Thyroid gland (tissue), 4 donors: ENCODE measurements around the gene PLCG2.

ENCODE experiments used
- POLR2A ChIP-seq, 2 donors: fragments of 450-650 bp; IDR thresholded peaks; one replicate each; pipeline ENCODE4 v1.6.1; 2017; ENCODE audit warnings: antibody characterized with exemption in 2 of 2, mild to moderate bottlenecking in 2 of 2, moderate library complexity in 1 of 2
- TF ChIP-seq, protein P1 (sequence below), 6 experiments: fragments of 200-600 bp in 3 of 6; fragments of 450-650 bp in 3 of 6; sonication (generic) in 3 of 6; IDR thresholded peaks; one replicate each; pipeline ENCODE4 v1.5.1; 2016 to 2019; ENCODE audit warnings: antibody characterized with exemption in 6 of 6, mild to moderate bottlenecking in 2 of 6, inconsistent platforms in 1 of 6, moderate library complexity in 1 of 6

DNA sequence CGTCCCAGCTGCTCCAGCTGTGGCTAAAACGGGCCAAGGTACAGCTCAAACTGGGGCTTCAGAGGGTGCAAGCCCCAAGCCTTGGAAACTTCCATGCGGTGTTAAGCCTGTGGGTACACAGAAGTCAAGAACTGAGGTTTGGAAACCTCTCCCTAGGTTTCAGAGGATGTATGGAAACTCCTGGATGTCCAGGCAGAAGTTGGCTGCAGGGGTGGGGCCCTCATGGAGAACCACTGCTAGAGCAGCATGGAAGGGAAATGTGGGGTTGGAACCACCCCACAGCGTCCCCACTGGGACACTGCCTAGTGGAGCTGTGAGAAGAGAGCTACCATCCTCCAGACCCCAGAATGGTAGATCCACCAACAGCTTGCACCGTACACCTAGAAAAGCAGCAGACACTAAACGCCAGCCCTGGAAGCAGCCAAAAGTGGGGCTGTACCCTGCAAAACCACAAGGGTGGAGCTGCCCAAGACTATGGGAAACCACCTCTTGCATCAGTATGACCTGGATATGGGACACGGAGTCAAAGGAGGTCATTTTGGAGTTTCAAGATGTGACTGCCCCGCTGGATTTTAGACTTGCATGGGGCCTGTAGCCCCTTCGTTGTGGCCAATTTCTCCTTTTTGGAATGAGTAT is 230.0 kb downstream of the PLCG2 start:
- TF ChIP-seq POLR2A (IDR thresholded peaks at IDR 0.05) = no peak
- TF ChIP-seq, protein P1, sequence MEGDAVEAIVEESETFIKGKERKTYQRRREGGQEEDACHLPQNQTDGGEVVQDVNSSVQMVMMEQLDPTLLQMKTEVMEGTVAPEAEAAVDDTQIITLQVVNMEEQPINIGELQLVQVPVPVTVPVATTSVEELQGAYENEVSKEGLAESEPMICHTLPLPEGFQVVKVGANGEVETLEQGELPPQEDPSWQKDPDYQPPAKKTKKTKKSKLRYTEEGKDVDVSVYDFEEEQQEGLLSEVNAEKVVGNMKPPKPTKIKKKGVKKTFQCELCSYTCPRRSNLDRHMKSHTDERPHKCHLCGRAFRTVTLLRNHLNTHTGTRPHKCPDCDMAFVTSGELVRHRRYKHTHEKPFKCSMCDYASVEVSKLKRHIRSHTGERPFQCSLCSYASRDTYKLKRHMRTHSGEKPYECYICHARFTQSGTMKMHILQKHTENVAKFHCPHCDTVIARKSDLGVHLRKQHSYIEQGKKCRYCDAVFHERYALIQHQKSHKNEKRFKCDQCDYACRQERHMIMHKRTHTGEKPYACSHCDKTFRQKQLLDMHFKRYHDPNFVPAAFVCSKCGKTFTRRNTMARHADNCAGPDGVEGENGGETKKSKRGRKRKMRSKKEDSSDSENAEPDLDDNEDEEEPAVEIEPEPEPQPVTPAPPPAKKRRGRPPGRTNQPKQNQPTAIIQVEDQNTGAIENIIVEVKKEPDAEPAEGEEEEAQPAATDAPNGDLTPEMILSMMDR (IDR thresholded peaks at IDR 0.05) = no peak
